Neuronal stem cell (in vitro differentiated cells): ENCODE measurements around the gene NSG1.
A peak's percentile ranks its signal among the peaks of the same experiment; 100 is the strongest.

Source experiments
- DNase-seq: peaks from one replicate; pipeline ENCODE4 v3.0.0-alpha.2; 2013; ENCODE audit warnings: low spot score
- H2AFZ ChIP-seq: one replicate; pipeline ENCODE4 v1.6.1; 2013; ENCODE audit warnings: mild to moderate bottlenecking, low read length, inconsistent platforms
- H2AK5ac ChIP-seq: 2 replicates; pipeline ENCODE4 v1.6.1; 2013; ENCODE audit warnings: low read depth, mild to moderate bottlenecking, inconsistent platforms, low read length, moderate library complexity, mixed read lengths
- H2BK120ac ChIP-seq: 2 replicates; pipeline ENCODE4 v1.6.1; 2013; ENCODE audit warnings: low read depth, mild to moderate bottlenecking, inconsistent platforms, low read length, moderate library complexity, mixed read lengths
- H2BK12ac ChIP-seq: one replicate; pipeline ENCODE4 v1.6.1; 2013; ENCODE audit warnings: low read length, inconsistent platforms
- H2BK15ac ChIP-seq: 2 replicates; pipeline ENCODE4 v1.6.1; 2013; ENCODE audit warnings: mild to moderate bottlenecking, low read length, inconsistent platforms, mixed read lengths
- H2BK5ac ChIP-seq: one replicate; pipeline ENCODE4 v1.6.1; 2013; ENCODE audit warnings: inconsistent platforms, mild to moderate bottlenecking, low read length, moderate library complexity
- H3K14ac ChIP-seq: one replicate; pipeline ENCODE4 v1.6.1; 2013; ENCODE audit warnings: low read length, inconsistent platforms
- H3K18ac ChIP-seq: 2 replicates; pipeline ENCODE4 v1.6.1; 2013; ENCODE audit warnings: low read length, inconsistent platforms
- H3K23ac ChIP-seq: 2 replicates; pipeline ENCODE4 v1.6.1; 2013; ENCODE audit warnings: low read depth, mild to moderate bottlenecking, mixed read lengths, low read length, inconsistent platforms; ENCODE audit not compliant: poor library complexity
- H3K27ac ChIP-seq: replicated peaks from 3 replicates; pipeline ENCODE4 v1.5.1; 2013; ENCODE audit warnings: low read length, inconsistent platforms
- H3K27me3 ChIP-seq, 3 experiments: 2 replicates each; pipeline ENCODE4 v1.6.1; 2013; ENCODE audit warnings: low read length in 3 of 3, mild to moderate bottlenecking in 2 of 3, inconsistent platforms in 1 of 3, low read depth in 1 of 3, mixed read lengths in 1 of 3, moderate library complexity in 1 of 3; ENCODE audit not compliant: control insufficient read depth in 3 of 3, insufficient read depth in 3 of 3
- H3K36me3 ChIP-seq, 2 donors: replicated peaks in 1 of 2; 2 replicates each; pipeline ENCODE4 v1.6.1; 2013; ENCODE audit warnings: low read length in 2 of 2; ENCODE audit not compliant: control insufficient read depth in 2 of 2, insufficient read depth in 2 of 2
- H3K4ac ChIP-seq: 2 replicates; pipeline ENCODE4 v1.6.1; 2013; ENCODE audit warnings: inconsistent platforms, mild to moderate bottlenecking, low read length, moderate library complexity
- H3K4me1 ChIP-seq, 2 donors: 1 replicate in 1 of 2; 2 replicates in 1 of 2; pipeline ENCODE4 v1.6.1; 2013; ENCODE audit warnings: low read length in 2 of 2, low read depth in 1 of 2; ENCODE audit not compliant: control insufficient read depth in 2 of 2, insufficient read depth in 1 of 2
- H3K4me2 ChIP-seq: one replicate; pipeline ENCODE4 v1.6.1; 2013; ENCODE audit warnings: mild to moderate bottlenecking, low read length, inconsistent platforms; ENCODE audit not compliant: insufficient read depth, poor library complexity, severe bottlenecking
- H3K4me3 ChIP-seq, 2 donors: 2 replicates each; pipeline ENCODE4 v1.5.1; 2013; ENCODE audit warnings: low read length in 2 of 2, mild to moderate bottlenecking in 2 of 2, inconsistent platforms in 1 of 2, moderate library complexity in 1 of 2
- H3K79me1 ChIP-seq: one replicate; pipeline ENCODE4 v1.6.1; 2013; ENCODE audit warnings: low read depth, mild to moderate bottlenecking, inconsistent platforms, low read length, moderate library complexity
- H3K9ac ChIP-seq: one replicate; pipeline ENCODE4 v1.6.1; 2013; ENCODE audit warnings: mild to moderate bottlenecking, low read depth, low read length, inconsistent platforms; ENCODE audit not compliant: poor library complexity
- H3K9me3 ChIP-seq, 2 donors: replicated peaks in 1 of 2; 2 replicates each; pipeline versions ENCODE3 to v1.6.1; 2013; ENCODE audit warnings: low read length in 2 of 2, mild to moderate bottlenecking in 2 of 2, inconsistent platforms in 1 of 2, low read depth in 1 of 2, mixed read lengths in 1 of 2, moderate library complexity in 1 of 2; ENCODE audit not compliant: control insufficient read depth in 2 of 2, insufficient read depth in 1 of 2
- H4K8ac ChIP-seq: one replicate; pipeline ENCODE4 v1.6.1; 2013; ENCODE audit warnings: low read depth, mild to moderate bottlenecking, inconsistent platforms, low read length, moderate library complexity
- H4K91ac ChIP-seq: one replicate; pipeline ENCODE4 v1.6.1; 2013; ENCODE audit warnings: low read length, low read depth, mild to moderate bottlenecking, inconsistent platforms; ENCODE audit not compliant: poor library complexity
- WGBS, 2 donors: extraction: QIAGEN DNeasy Blood & Tissue Kit; methylation state at CpG; one replicate each; pipeline ENCODE4 v1.1.7; 2013; ENCODE audit warnings: missing lambda C conversion rate in 2 of 2, mixed read lengths in 1 of 2; ENCODE audit not compliant: insufficient read length in 2 of 2, insufficient replicate concordance in 1 of 2; ENCODE audit errors: extremely low coverage in 2 of 2; 5-methylcytosine and 5-hydroxymethylcytosine counted together

NSG1 gene

DNA sequence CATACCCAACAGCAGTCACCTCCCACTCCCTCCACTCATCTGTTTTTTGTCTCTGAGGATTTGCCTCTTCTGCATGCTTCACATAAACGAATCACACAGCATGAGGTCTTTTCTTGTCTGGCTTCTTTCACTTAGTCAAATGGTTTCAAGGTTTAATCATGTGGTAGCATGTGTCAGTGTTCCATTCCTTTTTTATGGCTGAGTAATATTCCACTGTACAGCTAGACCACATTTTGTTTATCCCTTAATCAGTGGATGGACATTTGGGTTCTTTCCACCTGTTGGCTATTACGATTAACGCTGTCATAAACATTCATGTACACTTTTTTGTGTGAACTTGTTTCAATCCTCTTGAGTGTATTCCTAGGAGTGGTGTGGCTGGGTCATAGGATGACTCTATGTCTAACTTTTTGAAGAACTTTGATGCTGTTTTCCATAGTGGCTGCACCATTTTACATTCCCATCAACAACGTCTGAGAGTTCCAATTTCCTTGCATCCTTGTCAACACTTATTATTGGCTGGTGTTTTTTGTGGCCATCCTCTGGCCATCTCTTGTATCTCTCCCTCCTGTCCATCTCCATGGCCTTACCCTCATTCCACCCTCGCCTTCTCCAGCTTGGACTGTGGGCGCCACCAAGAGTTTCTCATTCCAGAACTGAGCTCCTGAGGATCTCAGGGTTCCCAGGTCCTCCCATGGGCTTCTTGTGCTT, 12.4 kb upstream of the NSG1 start:
- no peak overlapping the region for H4K8ac ChIP-seq
- H3K4me2 ChIP-seq = no peak overlapping the region
- H2BK5ac ChIP-seq = no peak overlapping the region
- no peak overlapping the region for H2AFZ ChIP-seq
- no peak overlapping the region for H3K9ac ChIP-seq
- no peak overlapping the region for H2BK15ac ChIP-seq
- no peaks in the 10 kb centered on the region for H3K4me1 ChIP-seq
- no peak overlapping the region for H3K4ac ChIP-seq
- no peak overlapping the region for H3K27ac ChIP-seq
- no peak overlapping the region for H2BK120ac ChIP-seq
- no peak for DNase-seq
- H3K23ac ChIP-seq = no peak overlapping the region
- peaks cover 0 to 4% of the 10 kb centered on the region in 2 donors for H3K9me3 ChIP-seq
- H3K79me1 ChIP-seq = no peaks in the 10 kb centered on the region
- H3K14ac ChIP-seq = no peak overlapping the region
- H4K91ac ChIP-seq = no peak overlapping the region
- no peak overlapping the region for H2BK12ac ChIP-seq
- H3K18ac ChIP-seq = no peak overlapping the region
- H3K27me3 ChIP-seq = peaks cover 0 to 14% (median 0%) of the 10 kb centered on the region in 3 experiments
- H3K36me3 ChIP-seq = no peaks in the 10 kb centered on the region
- H3K4me3 ChIP-seq = no peak overlapping the region
- H2AK5ac ChIP-seq = no peak overlapping the region
- WGBS, 2 donors = no CpG with 5 or more reads among the region's 6 CpGs

DNA sequence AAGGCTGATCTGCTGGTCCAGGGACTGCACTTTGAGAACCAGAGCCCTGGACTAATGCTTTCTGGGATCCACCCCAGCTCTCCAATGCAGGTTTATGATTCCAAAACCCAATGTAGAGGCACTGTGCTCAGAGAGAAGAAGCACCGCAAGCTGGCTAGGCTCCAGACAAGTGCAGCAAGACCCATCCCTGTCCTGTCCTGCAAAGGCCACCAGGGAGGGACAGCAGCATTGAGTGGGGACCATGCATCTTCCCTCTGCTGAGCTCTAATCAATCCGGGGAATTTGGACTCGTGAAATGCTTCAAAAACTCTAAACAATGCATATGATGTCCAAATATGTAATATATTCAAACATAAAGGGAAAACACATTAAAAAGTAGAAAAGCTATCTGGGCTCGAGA, 10.8 kb upstream of the NSG1 start:
- no CpG with 5 or more reads among the region's 4 CpGs for WGBS, 2 donors
- H3K79me1 ChIP-seq = no peaks in the 10 kb centered on the region
- no peak overlapping the region for H2BK15ac ChIP-seq
- H3K4me2 ChIP-seq = no peak overlapping the region
- no peak for DNase-seq
- no peak overlapping the region for H2AFZ ChIP-seq
- H3K18ac ChIP-seq = peak overlapping the region; percentile 27
- H2AK5ac ChIP-seq = peak overlapping the region; percentile 42
- H3K9me3 ChIP-seq = peaks cover 0 to 4% of the 10 kb centered on the region in 2 donors
- no peak overlapping the region for H3K27ac ChIP-seq
- no peak overlapping the region for H2BK12ac ChIP-seq
- H4K91ac ChIP-seq = no peak overlapping the region
- H3K23ac ChIP-seq = no peak overlapping the region
- no peak overlapping the region for H2BK120ac ChIP-seq
- H3K36me3 ChIP-seq = no peaks in the 10 kb centered on the region
- no peak overlapping the region for H3K14ac ChIP-seq
- H3K4me1 ChIP-seq = no peaks in the 10 kb centered on the region
- no peak overlapping the region for H3K4ac ChIP-seq
- peaks cover 0 to 19% (median 0%) of the 10 kb centered on the region in 3 experiments for H3K27me3 ChIP-seq
- H2BK5ac ChIP-seq = peak overlapping the region; percentile 39
- no peak overlapping the region for H4K8ac ChIP-seq
- H3K9ac ChIP-seq = no peak overlapping the region
- H3K4me3 ChIP-seq = no peak overlapping the region

DNA sequence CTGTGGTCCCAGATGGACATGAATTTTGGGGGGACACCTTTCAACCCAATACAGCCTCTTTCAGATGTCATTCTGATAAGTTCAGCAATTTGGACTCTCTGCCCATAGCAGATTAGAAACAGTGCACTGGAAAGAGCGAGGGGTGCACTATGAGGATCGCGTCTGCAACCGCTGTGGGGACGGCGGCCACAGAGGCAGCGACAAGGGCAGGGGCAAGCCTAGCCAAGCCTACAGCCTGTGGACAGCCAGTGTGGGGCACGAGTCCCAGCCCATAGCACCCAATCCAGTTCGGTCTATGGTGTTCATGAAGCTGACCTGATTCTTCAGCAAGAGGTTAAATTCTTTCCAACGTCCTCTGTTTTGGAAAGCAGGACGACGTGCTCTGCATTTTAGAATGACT, 9.7 kb upstream of the NSG1 start:
- H3K79me1 ChIP-seq = no peaks in the 10 kb centered on the region
- H2BK5ac ChIP-seq = no peak overlapping the region
- H3K18ac ChIP-seq = no peak overlapping the region
- H3K9me3 ChIP-seq = peaks cover 0 to 4% of the 10 kb centered on the region in 2 donors
- H3K9ac ChIP-seq = no peak overlapping the region
- H3K4me1 ChIP-seq = no peaks in the 10 kb centered on the region
- H3K27ac ChIP-seq = no peak overlapping the region
- H3K14ac ChIP-seq = no peak overlapping the region
- no peak overlapping the region for H3K23ac ChIP-seq
- H2BK120ac ChIP-seq = no peak overlapping the region
- H2AK5ac ChIP-seq = no peak overlapping the region
- DNase-seq = no peak
- peaks cover 0 to 27% (median 0%) of the 10 kb centered on the region in 3 experiments for H3K27me3 ChIP-seq
- H4K91ac ChIP-seq = no peak overlapping the region
- no peaks in the 10 kb centered on the region for H3K36me3 ChIP-seq
- no peak overlapping the region for H4K8ac ChIP-seq
- H3K4ac ChIP-seq = no peak overlapping the region
- H3K4me3 ChIP-seq = no peak overlapping the region
- H3K4me2 ChIP-seq = no peak overlapping the region
- WGBS, 2 donors = no CpG with 5 or more reads among the region's 12 CpGs
- no peak overlapping the region for H2BK15ac ChIP-seq
- H2AFZ ChIP-seq = no peak overlapping the region
- no peak overlapping the region for H2BK12ac ChIP-seq

DNA sequence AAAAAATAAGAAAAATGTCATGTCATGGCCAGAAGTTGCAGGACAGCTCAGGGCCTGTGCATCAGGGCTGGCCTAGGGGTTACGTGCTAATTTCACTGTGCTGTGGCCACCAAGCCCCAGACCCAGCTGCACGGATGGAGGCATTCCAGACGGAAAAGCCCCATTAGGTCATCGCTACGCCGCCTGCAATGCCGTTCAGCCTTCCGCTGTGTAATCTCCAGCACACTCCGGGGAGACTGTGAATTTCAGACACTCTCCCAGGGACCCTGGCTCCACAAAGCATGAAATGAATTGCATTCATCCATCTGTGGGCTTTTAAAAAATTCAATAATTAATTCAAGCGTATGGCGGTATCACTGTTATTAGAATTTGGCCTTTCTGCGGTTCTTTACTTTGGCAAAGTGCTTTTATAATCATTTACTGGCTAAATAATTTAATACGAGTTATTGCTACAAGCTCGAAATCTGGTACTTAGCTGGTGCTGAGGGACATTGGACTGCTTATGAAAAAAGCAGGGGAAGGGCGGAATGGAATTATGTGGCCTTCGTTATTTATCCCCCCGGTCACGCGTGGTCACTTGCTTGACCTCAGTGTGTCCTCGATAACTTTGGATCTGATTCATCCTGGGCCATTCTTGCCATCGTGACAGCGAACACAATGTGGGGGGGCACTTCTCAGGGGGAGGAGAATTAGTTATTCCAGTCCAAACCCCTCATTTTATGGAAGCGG, 9.0 kb upstream of the NSG1 start:
- no peak overlapping the region for H2BK12ac ChIP-seq
- H3K27ac ChIP-seq = no peak overlapping the region

More for the DNA sequence above, 9.0 kb upstream of the NSG1 start:
- H2BK120ac ChIP-seq = no peak overlapping the region
- H4K8ac ChIP-seq = no peak overlapping the region
- H3K4me2 ChIP-seq = no peak overlapping the region
- H4K91ac ChIP-seq = no peak overlapping the region
- peaks cover 0 to 4% of the 10 kb centered on the region in 2 donors for H3K9me3 ChIP-seq
- H3K4ac ChIP-seq = no peak overlapping the region
- no peaks in the 10 kb centered on the region for H3K4me1 ChIP-seq
- H2BK15ac ChIP-seq = no peak overlapping the region
- peak overlapping the region; percentile 28 for H3K18ac ChIP-seq
- no peak overlapping the region for H3K4me3 ChIP-seq
- no peak overlapping the region for H2AK5ac ChIP-seq
- no peak overlapping the region for H2BK5ac ChIP-seq
- no peak overlapping the region for H3K14ac ChIP-seq
- H3K79me1 ChIP-seq = no peaks in the 10 kb centered on the region
- no peak for DNase-seq
- peaks cover 0 to 34% (median 0%) of the 10 kb centered on the region in 3 experiments for H3K27me3 ChIP-seq
- no peaks in the 10 kb centered on the region for H3K36me3 ChIP-seq
- H3K23ac ChIP-seq = peak overlapping the region; percentile 31
- no peak overlapping the region for H2AFZ ChIP-seq
- no peak overlapping the region for H3K9ac ChIP-seq
- no CpG with 5 or more reads among the region's 23 CpGs for WGBS, 2 donors
